Activated CD8-positive, alpha-beta T cell treated with anti-CD3 and anti-CD28 coated beads for 36 hours (primary cell): ENCODE data around the gene SLX4IP. TPM values are rescaled to one million over a fixed set of nuclear protein-coding genes. Genes with fewer than 3 reads are reported as not detected.

ENCODE experiments used
- ATAC-seq: fragments of 200-7000 bp; cut with Tn5 transposase; one replicate; pipeline ENCODE4 v1.10.0; 2021; ENCODE audit warnings: mild to moderate bottlenecking, moderate library complexity
- CTCF ChIA-PET: fragments of 350-600 bp; sonication (Branson Sonifier 250); formaldehyde crosslinking; loops from one replicate; lab custom pipeline; 2021; ENCODE audit warnings: antibody characterized with exemption; lab: Charles Lee
- POLR2A ChIA-PET: fragments of 350-600 bp; sonication (Branson Sonifier 250); formaldehyde crosslinking; loops from one replicate; lab custom pipeline; 2021; ENCODE audit warnings: antibody characterized with exemption; lab: Charles Lee
- DNase-seq: peaks from one replicate; pipeline ENCODE4 v3.0.0-alpha.2; 2020
- H3K27ac Mint-ChIP-seq: one replicate; pipeline ENCODE4 v1.8.0; 2021; ENCODE audit warnings: mild to moderate bottlenecking, mixed read lengths
- H3K27me3 Mint-ChIP-seq: one replicate; pipeline ENCODE4 v1.8.0; 2021; ENCODE audit warnings: mixed read lengths
- H3K36me3 Mint-ChIP-seq: one replicate; pipeline ENCODE4 v1.8.0; 2021; ENCODE audit warnings: low read depth, mixed read lengths
- H3K4me1 Mint-ChIP-seq: one replicate; pipeline ENCODE4 v1.8.0; 2021; ENCODE audit warnings: low read depth, mixed read lengths
- H3K4me3 Mint-ChIP-seq: one replicate; pipeline ENCODE4 v1.8.0; 2021; ENCODE audit warnings: mild to moderate bottlenecking, moderate library complexity, mixed read lengths
- H3K9me3 Mint-ChIP-seq: one replicate; pipeline ENCODE4 v1.8.0; 2021; ENCODE audit warnings: mixed read lengths
- intact Hi-C: fragments of 100-400 bp; cut with micrococcal nuclease; formaldehyde crosslinking; loops from one replicate; pipeline ENCODE4 v1.10.0; 2022
- total RNA-seq, 2 experiments: library from RNA; stranded (reverse); gene quantifications; one replicate each; pipeline ENCODE4 v1.2.3, GENCODE V29; 2021
- TF ChIP-seq, protein P1 (sequence below): fragments of 200-600 bp; IDR thresholded peaks from one replicate; pipeline ENCODE4 v1.8.0; 2022; ENCODE audit warnings: antibody characterized with exemption, mild to moderate bottlenecking

Gene SLX4IP
- total RNA-seq, 2 experiments from 2014 or later, result 6.5 to 7.3 TPM

DNA sequence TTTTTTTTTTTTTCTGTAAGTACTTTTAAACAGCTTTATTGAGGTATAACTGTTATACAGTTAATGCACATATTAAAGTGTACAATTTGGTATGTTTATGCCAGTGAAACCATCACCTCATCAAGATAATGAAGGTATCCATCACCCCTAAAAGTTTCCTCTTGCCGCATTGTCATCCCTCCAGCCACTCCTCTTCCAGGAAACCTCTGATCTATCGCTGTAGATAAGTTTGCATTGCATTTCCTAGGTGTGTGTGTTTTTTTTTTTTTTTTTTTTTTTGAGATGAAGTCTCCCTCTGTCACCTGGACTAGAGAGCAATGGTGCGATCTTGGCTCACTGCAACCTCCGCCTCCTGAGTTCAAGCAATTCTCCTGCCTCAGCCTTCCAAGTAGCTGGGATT, 3.1 kb downstream of the SLX4IP start:
- ATAC-seq (no peak), DNase-seq (no peak)
- TF ChIP-seq, protein P1, sequence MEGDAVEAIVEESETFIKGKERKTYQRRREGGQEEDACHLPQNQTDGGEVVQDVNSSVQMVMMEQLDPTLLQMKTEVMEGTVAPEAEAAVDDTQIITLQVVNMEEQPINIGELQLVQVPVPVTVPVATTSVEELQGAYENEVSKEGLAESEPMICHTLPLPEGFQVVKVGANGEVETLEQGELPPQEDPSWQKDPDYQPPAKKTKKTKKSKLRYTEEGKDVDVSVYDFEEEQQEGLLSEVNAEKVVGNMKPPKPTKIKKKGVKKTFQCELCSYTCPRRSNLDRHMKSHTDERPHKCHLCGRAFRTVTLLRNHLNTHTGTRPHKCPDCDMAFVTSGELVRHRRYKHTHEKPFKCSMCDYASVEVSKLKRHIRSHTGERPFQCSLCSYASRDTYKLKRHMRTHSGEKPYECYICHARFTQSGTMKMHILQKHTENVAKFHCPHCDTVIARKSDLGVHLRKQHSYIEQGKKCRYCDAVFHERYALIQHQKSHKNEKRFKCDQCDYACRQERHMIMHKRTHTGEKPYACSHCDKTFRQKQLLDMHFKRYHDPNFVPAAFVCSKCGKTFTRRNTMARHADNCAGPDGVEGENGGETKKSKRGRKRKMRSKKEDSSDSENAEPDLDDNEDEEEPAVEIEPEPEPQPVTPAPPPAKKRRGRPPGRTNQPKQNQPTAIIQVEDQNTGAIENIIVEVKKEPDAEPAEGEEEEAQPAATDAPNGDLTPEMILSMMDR, result no peak
- no peaks in the 10 kb centered on the region for H3K9me3 Mint-ChIP-seq
- H3K4me1 Mint-ChIP-seq, result peaks cover 22% of the 10 kb centered on the region
- H3K36me3 Mint-ChIP-seq, result peaks cover 6% of the 10 kb centered on the region
- H3K27ac Mint-ChIP-seq, result no peak overlapping the region
- intact Hi-C loops, result no loop called here
- CTCF ChIA-PET, result interaction anchor here (1.9 kb wide), 1 partner anchor 12 kb away, joined by 10 read pairs; no protein-coding TSS in a partner anchor
- H3K27me3 Mint-ChIP-seq, result no peaks in the 10 kb centered on the region
- H3K4me3 Mint-ChIP-seq, result no peak overlapping the region
- POLR2A ChIA-PET, result no interaction called here

DNA sequence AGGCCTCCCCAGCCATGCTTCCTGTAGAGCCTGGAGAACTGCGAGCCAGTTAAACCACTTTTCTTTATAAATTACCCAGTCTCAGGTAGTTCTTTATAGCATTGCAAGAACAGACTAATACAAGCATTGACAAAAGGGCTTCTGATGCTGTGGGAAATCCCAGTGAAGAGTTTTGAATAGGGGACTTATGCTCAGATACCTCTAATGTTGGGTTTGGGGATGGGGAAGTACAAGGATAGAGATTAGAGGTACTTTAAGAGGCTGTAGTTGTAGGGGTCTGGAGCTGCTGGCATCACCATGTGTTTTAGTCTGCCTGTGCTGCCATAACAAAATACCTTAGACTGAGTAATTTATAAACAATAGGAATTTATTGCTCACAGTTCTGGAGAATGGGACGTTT, 8.8 kb downstream of the SLX4IP start:
- no peaks in the 10 kb centered on the region for H3K27me3 Mint-ChIP-seq
- H3K9me3 Mint-ChIP-seq, result no peaks in the 10 kb centered on the region
- POLR2A ChIA-PET, result interaction anchor here (1.2 kb wide), 1 partner anchor 9 kb away, joined by 5 read pairs; the partner anchor contains the start of gene SLX4IP
- H3K27ac Mint-ChIP-seq, result no peak overlapping the region
- CTCF ChIA-PET, result interaction anchor here (1.7 kb wide), 1 partner anchor 10 kb away, joined by 5 read pairs; the partner anchor contains the start of gene MKKS
- H3K4me3 Mint-ChIP-seq, result no peak overlapping the region
- TF ChIP-seq, protein P1, result no peak
- intact Hi-C loops, result no loop called here
- DNase-seq, result no peak
- peaks cover 26% of the 10 kb centered on the region for H3K4me1 Mint-ChIP-seq
- ATAC-seq, result no peak
- peaks cover 1% of the 10 kb centered on the region for H3K36me3 Mint-ChIP-seq

DNA sequence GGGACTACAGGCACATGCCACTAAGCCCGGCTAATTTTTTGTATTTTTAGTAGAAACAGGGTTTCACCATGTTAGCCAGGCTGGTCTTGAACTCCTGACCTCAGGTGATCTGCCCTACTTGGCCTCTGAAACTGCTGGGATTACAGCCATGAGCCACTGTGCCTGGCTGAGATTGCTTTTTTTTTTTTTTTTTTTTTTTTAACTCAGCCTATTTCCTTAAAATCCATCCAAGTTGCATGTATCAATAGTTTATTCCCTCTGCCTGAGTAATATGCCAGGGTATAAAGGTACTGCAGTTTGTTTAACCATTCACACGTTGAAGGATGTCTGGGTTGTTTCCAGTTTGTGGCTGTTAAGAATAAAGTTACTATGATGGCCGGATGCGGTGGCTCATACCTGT, 10.7 kb downstream of the SLX4IP start:
- Mint-ChIP-seq H3K27ac (no peak overlapping the region), H3K4me3 (no peak overlapping the region), H3K36me3 (peaks cover 3% of the 10 kb centered on the region), H3K4me1 (peaks cover 26% of the 10 kb centered on the region), H3K9me3 (no peaks in the 10 kb centered on the region), H3K27me3 (no peaks in the 10 kb centered on the region)
- ATAC-seq, result no peak
- TF ChIP-seq, protein P1, result no peak
- ChIA-PET POLR2A (interaction anchor here (0.6 to 1.0 kb wide), 2 partner anchors 12 to 31 kb away, joined by 3 to 5 read pairs; partner anchors contain the start of gene MKKS), CTCF (no interaction called here)
- no peak for DNase-seq
- intact Hi-C loops, result no loop called here

DNA sequence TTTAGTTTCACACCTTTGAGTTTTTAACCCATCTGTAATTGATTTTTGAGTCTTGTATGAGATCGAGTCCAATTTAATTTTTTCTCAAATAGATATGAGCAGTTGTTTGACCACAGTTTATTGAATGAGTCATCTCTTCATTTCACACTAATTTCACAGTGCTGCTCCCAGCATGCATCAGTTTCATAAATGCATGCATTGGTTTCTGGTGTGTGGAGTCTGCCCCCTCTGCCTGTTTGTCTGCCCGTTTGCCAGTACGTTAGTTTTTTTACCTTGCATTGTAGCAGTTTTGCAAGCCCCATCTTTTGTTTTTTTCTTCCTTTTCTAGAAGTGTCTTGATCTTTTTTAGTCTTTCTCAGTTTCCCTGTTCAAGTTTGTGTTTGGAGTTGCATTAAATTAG, 11.9 kb downstream of the SLX4IP start:
- ChIA-PET CTCF (no interaction called here), POLR2A (interaction anchor here (1.0 kb wide), 1 partner anchor 13 kb away, joined by 5 read pairs; the partner anchor contains the start of gene MKKS)

More for the DNA sequence above, 11.9 kb downstream of the SLX4IP start:
- intact Hi-C loops, result no loop called here
- Mint-ChIP-seq H3K4me3 (peak overlapping the region; percentile 76), H3K27ac (peak overlapping the region; percentile 95), H3K4me1 (peaks cover 24% of the 10 kb centered on the region), H3K27me3 (no peaks in the 10 kb centered on the region), H3K36me3 (peaks cover 3% of the 10 kb centered on the region), H3K9me3 (no peaks in the 10 kb centered on the region)
- ATAC-seq, result peak; percentile 98
- DNase-seq, result peak; percentile 80
- TF ChIP-seq, protein P1, result no peak
